ENCODE results near the gene UBC.
"Not testable (repeated sequence)": the region's sequence is repeated elsewhere in the genome, so short reads cannot be mapped to it uniquely, and the experiment has no call there.

The UBC gene

GRCh38 chr12:124901003-124901402 lies 13.4 kb downstream of the UBC start:
- TF ChIP-seq CTCF (IDR thresholded peaks at IDR 0.05; ENCODE audit: control extremely low read depth, extremely low read depth, low read depth, missing control alignments): no peak
- ChIA-PET CTCF (interaction anchor here (1.1 to 3.4 kb wide), 4 partner anchors 10 to 39 kb away, joined by 3 to 12 read pairs (median 4); no protein-coding TSS in a partner anchor), POLR2A (interaction anchor here (0.6 to 1.3 kb wide), 3 partner anchors 13 to 40 kb away, joined by 3 read pairs; partner anchors contain the start of gene UBC)
- no peak for DNase-seq (ENCODE audit: extremely low spot score)

- not testable (repeated sequence) for DNase-seq (ENCODE audit: extremely low spot score)
- ChIA-PET CTCF (interaction anchor here (1.2 to 3.4 kb wide), 3 partner anchors 19 to 40 kb away, joined by 3 to 12 read pairs (median 4); no protein-coding TSS in a partner anchor), POLR2A (interaction anchor here (0.6 to 1.3 kb wide), 4 partner anchors 9 to 47 kb away, joined by 3 to 8 read pairs (median 3); partner anchors contain the start of gene UBC)
These were observed 14.1 kb downstream of the UBC start for GRCh38 chr12:124900345-124900795.

- CTCF ChIA-PET: interaction anchor here (1.4 kb wide), 1 partner anchor 20 kb away, joined by 4 read pairs; no protein-coding TSS in a partner anchor
- no peak for DNase-seq (ENCODE audit: extremely low spot score)
- no peak for TF ChIP-seq CTCF (IDR thresholded peaks at IDR 0.05; ENCODE audit: control extremely low read depth, extremely low read depth, low read depth, missing control alignments)
- POLR2A ChIA-PET: interaction anchor here (1.1 kb wide), 1 partner anchor 10 kb away, joined by 4 read pairs; no protein-coding TSS in a partner anchor
These were observed 15.5 kb downstream of the UBC start for GRCh38 chr12:124898923-124899294.

GRCh38 chr12:124898200-124898922 lies 16.1 kb downstream of the UBC start:
- peak; percentile 59 for TF ChIP-seq CTCF (IDR thresholded peaks at IDR 0.05; ENCODE audit: control extremely low read depth, extremely low read depth, low read depth, missing control alignments)
- DNase-seq (ENCODE audit: extremely low spot score): peak; percentile 65
- ChIA-PET CTCF (interaction anchor here (1.0 kb wide), 1 partner anchor 9 kb away, joined by 5 read pairs; no protein-coding TSS in a partner anchor), POLR2A (no interaction called here)

- no peak for TF ChIP-seq CTCF (IDR thresholded peaks at IDR 0.05; ENCODE audit: control extremely low read depth, extremely low read depth, low read depth, missing control alignments)
- DNase-seq (ENCODE audit: extremely low spot score): no peak
- POLR2A ChIA-PET: no interaction called here
- CTCF ChIA-PET: interaction anchor here (4.7 kb wide), 1 partner anchor 10 kb away, joined by 28 read pairs; no protein-coding TSS in a partner anchor
These were observed 18.0 kb downstream of the UBC start for GRCh38 chr12:124896461-124896860.

- CTCF ChIA-PET: interaction anchor here (1.0 to 4.7 kb wide), 3 partner anchors 12 to 66 kb away, joined by 3 to 28 read pairs (median 3); no protein-coding TSS in a partner anchor
- TF ChIP-seq CTCF (IDR thresholded peaks at IDR 0.05; ENCODE audit: control extremely low read depth, extremely low read depth, low read depth, missing control alignments): no peak
- POLR2A ChIA-PET: no interaction called here
- DNase-seq (ENCODE audit: extremely low spot score): no peak
These were observed 20.5 kb downstream of the UBC start for GRCh38 chr12:124893792-124894516.
